ENCODE results near the gene KCNA1. TPM values are rescaled to one million over a fixed set of nuclear protein-coding genes. Genes with fewer than 3 reads are reported as not detected.

The KCNA1 gene
- total RNA-seq, 2 donors from 2014 or later: 0.16 TPM; not detected in 1

DNA sequence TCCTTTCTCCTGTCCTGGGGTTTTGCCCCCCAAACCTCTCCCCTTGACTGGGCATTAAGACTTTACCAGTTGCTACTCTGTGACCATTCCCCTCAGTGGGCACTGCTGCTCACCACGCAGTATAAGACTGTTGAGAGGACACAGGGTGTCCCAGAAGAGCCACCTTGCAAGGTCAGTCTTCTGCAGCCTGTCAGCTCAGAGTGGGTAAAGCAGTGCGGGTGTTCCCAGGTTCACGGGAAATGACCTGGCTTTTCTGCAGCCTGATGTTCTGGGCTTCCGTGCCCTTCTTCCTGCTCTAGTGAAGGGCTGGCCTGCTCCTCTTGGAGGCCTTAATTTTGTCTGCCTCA, 34.2 kb downstream of the KCNA1 start:
- DNase-seq (ENCODE audit: low spot score in 2 of 2): no peak
- peak in 1 of 2 donors; percentile 11 for ATAC-seq
- H3K27ac Mint-ChIP-seq: no peak overlapping the region
- no peaks in the 10 kb centered on the region for H3K9me3 Mint-ChIP-seq
- H3K36me3 Mint-ChIP-seq: no peaks in the 10 kb centered on the region

DNA sequence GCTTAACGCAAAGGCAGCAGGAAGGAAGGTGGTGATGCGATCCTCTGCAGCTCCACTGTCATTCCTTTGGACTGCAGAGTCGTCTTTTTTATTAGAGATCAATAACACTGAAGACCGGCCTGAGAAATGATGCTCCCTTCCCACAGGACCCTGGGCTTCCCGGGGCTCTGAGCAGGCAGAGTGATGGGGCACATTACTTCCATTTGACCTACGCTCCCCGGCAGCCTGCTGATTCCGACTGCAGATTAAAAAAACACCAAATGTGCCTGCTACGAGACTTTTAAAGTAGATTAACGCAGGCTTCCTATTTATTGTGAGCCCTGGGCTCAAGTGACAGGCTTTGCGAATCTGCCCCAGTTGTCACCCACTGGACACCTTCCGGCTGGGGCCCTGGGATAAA, 37.5 kb downstream of the KCNA1 start:
- DNase-seq (ENCODE audit: low spot score in 2 of 2) (no peak), ATAC-seq (no peak)
- Mint-ChIP-seq H3K9me3 (no peaks in the 10 kb centered on the region), H3K27ac (no peak overlapping the region), H3K36me3 (no peaks in the 10 kb centered on the region)

DNA sequence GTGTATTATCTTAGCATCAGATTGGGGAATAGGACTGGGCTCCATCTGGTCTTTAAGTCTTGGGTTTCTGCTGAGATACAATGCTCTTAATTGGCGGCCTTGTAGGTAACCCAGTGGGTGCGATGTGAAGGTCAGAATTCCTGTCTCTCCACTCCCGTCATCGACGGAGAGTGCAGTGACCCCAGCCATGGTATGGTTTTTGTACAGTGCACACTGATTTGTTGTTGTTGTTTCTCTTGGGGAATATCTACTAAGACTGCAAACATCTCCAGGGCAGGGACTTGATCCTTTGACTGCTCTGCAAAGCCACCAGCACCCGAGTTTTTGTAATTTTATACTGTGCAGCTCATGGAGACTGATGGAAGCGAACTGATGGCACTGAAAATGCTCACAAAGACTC, 41.4 kb downstream of the KCNA1 start:
- H3K9me3 Mint-ChIP-seq: no peaks in the 10 kb centered on the region
- H3K27ac Mint-ChIP-seq: no peak overlapping the region
- ATAC-seq (no peak), DNase-seq (ENCODE audit: low spot score in 2 of 2) (no peak)
- no peaks in the 10 kb centered on the region for H3K36me3 Mint-ChIP-seq

DNA sequence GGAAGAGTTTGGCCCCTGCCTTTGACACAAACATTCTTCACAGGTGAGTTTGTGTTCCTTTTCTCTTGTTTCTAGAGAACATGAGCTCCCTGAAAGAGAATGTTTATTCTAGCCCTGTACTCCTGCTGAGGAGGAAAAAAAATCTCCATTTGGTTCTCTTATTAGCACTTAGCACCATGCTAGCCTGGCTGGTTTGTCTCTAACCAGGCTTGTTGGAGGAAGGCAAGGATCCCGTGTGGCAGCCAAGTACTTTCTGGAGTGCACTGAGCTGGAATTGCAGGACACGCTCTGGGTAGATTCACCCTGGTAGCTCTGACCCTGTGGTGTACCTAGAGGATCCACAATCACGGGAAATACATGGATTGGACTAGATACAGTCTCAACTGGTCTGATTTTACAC, 41.9 kb downstream of the KCNA1 start:
- no peaks in the 10 kb centered on the region for H3K36me3 Mint-ChIP-seq
- no peaks in the 10 kb centered on the region for H3K9me3 Mint-ChIP-seq
- ATAC-seq: no peak

DNA sequence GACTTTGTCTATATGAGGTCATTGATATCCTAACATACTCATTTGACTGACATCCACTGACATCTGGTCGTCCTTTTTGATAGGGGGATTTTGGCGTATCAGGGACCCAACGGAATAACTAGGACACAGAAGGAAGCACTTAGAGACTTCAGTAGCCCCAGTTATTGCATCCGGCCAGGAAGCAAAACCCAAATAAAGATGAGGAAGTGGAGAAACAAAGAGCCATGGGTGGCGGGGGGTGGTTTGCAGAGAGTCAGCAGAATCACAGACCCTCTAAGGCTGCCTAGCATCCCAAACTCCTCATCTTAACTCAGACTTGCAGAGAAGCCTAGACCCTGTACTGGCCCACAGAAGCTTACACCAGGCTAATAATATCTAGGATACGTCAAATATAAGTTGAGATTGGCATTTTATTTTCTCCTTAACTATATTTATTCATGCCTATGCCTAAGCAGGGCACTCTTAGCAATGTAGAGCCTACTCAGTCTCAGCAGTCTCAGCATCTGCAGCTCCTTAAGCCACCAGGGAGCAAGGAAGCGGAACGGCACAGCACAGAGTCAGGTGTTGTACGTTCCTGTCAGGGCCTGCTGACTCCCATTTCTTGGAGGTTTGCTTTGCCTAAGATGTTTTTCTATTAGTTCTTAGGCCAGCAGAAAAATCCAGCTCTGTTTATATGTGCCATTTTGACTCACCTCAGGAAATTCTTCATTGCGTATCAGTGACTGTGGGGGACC, 45.1 kb downstream of the KCNA1 start:
- DNase-seq (ENCODE audit: low spot score in 2 of 2): no peak
- Mint-ChIP-seq H3K27ac (no peak overlapping the region), H3K9me3 (no peaks in the 10 kb centered on the region), H3K36me3 (no peaks in the 10 kb centered on the region)
- no peak for ATAC-seq

More for the DNA sequence above, 41.9 kb downstream of the KCNA1 start:
- DNase-seq (ENCODE audit: low spot score in 2 of 2): no peak
- H3K27ac Mint-ChIP-seq: no peak overlapping the region

DNA sequence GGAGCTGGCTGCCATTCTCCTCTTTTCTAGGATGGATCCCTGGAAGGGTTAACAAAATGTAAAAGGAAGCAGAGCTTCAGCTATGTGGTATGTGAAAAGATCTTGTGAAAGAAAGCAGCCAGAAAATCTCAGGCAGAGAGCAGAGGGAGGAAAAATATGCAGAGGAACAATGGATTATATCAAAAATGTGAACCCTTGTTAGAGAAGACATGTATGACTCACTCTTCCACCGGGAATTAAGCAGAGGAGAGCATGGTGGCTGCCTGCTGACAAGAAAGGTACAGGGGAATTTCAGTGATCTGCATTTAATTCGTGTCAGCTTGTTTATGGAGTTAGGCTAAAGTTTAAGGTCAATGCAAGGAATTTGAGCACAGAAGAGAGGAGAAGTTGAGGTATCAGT, 46.3 kb downstream of the KCNA1 start:
- Mint-ChIP-seq H3K9me3 (no peaks in the 10 kb centered on the region), H3K27ac (no peak overlapping the region), H3K36me3 (no peaks in the 10 kb centered on the region)
- DNase-seq (ENCODE audit: low spot score in 2 of 2) (no peak), ATAC-seq (no peak)

DNA sequence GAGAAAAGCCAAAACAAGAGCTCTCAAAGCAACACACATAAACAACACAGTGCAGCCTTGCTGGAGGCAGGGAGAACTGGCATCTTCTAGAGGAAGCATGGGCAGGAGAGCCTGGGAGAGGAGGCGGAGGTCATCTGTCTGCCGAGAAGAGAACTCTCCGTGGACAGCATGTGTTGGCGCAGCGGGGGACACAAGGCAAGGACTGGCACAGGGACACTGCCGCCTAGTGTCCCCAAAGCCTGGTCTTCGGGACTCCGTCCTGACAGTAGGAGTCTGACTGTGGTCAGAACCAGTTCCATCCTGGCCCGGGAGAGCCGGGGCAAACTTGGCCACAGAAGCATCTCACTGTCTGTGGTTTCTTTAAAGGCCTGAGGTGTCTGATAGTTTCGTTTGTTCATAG, 47.3 kb downstream of the KCNA1 start:
- H3K36me3 Mint-ChIP-seq: no peaks in the 10 kb centered on the region
- H3K9me3 Mint-ChIP-seq: no peaks in the 10 kb centered on the region
- H3K27ac Mint-ChIP-seq: no peak overlapping the region
- DNase-seq (ENCODE audit: low spot score in 2 of 2): no peak
- ATAC-seq: no peak

DNA sequence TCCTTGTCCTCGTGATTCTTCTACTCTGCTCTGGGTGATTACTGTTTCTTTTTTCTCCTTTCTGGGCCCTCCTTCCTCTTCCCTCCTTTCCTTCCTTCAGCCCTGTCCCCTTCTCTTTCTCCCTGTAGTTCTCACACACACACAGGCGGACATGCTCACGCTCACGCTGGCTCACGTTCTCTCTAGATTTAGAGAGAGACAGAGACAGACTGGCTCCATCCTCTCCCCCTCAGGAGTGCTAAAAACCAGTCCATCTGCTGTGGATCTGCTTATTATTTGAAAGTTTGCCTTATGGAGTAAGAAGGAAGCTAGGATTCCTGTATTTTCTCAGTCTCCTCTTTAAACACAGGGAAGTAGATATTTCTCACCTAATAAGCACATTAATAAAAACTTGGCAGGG, 48.1 kb downstream of the KCNA1 start:
- ATAC-seq (no peak), DNase-seq (ENCODE audit: low spot score in 2 of 2) (no peak)
- H3K27ac Mint-ChIP-seq: peak overlapping the region in 1 of 2 donors; percentile 0

DNA sequence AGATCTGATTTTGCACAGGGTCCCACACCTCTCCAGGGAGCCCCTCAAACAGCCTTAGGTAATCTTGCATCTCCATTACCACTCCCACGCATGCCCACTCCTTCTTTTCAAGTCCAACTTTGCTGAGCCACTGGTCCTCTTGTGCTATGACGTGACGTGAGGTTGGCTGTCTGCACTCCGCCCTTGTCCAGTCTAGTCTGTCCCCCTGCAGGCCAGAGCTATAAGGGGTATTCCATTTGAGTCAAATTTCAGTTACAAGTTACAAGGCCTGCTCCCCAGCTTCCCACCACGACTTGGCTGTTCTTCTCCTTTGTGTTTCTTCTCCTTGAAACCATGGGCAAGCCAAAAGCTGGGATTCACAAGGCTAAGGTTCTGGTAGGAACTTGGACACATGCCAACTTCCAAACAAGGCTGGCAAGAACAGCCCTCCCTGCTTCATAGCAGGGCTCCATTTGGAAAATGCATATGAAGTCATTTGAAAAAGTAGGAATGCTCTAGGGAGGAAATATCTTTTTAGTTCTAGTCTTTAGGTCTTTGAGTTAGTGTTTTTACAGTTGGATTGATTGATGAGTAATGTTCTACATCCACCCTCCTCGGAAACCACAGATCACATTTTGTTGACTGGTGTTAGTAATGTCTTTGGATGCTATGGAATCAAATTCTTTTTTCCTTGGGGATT, 49.1 kb downstream of the KCNA1 start:
- no peaks in the 10 kb centered on the region for H3K36me3 Mint-ChIP-seq
- ATAC-seq: no peak
- DNase-seq (ENCODE audit: low spot score in 2 of 2): no peak
- no peaks in the 10 kb centered on the region for H3K9me3 Mint-ChIP-seq
- H3K27ac Mint-ChIP-seq: no peak overlapping the region

More for the DNA sequence above, 48.1 kb downstream of the KCNA1 start:
- no peaks in the 10 kb centered on the region for H3K36me3 Mint-ChIP-seq
- H3K9me3 Mint-ChIP-seq: no peaks in the 10 kb centered on the region

DNA sequence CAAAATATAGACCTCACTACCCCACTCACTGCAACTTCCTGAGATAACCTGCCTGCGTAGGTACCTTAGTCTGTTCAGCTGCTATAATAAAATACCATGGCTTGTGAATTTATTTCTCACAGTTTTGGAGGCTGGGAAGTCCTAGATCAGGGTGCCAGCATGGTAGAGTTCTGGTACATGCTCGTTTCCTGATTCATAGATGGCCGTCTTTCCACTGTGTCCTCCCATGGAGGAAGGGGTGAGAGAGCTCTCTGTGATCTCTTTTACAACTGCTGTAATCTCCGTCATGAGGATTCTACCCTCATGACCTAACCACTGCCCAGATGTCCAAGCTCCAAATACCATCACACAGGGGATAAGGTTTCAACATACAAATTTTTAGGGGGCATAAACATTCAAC, 49.7 kb downstream of the KCNA1 start:
- ATAC-seq (no peak), DNase-seq (ENCODE audit: low spot score in 2 of 2) (no peak)
- Mint-ChIP-seq H3K9me3 (no peaks in the 10 kb centered on the region), H3K36me3 (no peaks in the 10 kb centered on the region), H3K27ac (no peak overlapping the region)

DNA sequence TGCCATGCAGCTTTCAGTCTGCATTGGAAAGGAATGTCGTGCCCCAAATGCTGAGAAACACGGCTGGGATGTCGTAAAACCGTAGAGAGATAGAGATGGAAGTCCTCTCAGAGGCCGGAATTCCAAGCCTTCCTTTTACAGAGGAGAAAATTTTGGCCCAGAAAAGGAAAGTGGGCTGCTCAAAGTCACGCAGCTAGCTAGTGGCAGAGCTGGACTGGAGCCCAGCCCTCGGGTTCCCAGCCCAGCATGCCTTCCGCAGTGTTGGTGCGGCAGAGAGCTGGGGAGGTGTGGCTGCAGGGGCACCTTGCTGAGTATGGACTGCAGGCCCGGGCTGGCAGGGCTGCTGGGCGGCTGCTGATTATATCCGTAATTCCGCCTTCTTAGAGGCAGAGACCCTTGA, 50.3 kb downstream of the KCNA1 start:
- H3K36me3 Mint-ChIP-seq: no peaks in the 10 kb centered on the region
- DNase-seq (ENCODE audit: low spot score in 2 of 2) (no peak), ATAC-seq (no peak)
- H3K9me3 Mint-ChIP-seq: no peaks in the 10 kb centered on the region
- no peak overlapping the region for H3K27ac Mint-ChIP-seq

DNA sequence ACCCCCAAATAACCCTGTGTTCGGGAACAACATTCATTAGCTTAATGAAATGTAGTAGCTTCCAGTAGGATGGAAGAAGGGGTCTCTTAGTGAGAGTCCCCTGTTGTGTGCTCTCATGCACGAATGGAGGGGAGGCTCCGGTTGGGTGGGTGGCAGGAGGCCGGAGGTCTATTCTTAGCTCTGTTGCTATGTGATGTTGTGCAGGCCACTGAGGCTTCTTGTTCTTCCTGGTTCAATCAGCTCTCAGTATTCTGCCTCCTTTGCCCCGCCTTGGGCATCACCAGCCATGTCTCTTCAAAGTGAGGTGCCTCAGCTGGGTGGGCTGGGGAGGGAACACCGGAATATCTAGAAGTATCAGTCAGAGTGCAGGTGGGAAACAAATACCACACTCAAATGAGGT, 50.8 kb downstream of the KCNA1 start:
- no peak for DNase-seq (ENCODE audit: low spot score in 2 of 2)
- Mint-ChIP-seq H3K9me3 (no peaks in the 10 kb centered on the region), H3K36me3 (no peaks in the 10 kb centered on the region), H3K27ac (no peak overlapping the region)
- ATAC-seq: no peak

DNA sequence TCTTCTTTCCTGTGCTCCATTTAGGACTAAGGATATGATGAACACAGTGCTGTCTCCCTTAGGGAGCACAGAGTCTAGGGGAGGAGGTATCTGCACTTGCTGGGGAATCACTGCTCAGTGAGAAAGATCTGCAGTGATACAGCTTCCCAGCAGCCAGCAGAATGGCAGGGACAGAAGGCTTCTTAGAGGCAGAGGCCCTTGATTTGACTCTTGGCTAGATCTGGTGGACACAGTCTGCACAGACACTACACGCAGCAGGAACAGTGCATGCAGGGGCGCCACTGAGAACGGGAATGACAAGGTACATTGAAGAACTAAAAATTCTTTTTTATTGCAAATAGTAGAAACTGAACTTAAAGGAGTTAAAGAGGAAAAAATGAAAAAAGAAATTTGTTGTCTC, 51.6 kb downstream of the KCNA1 start:
- DNase-seq (ENCODE audit: low spot score in 2 of 2) (no peak), ATAC-seq (no peak)
- no peaks in the 10 kb centered on the region for H3K36me3 Mint-ChIP-seq
- no peak overlapping the region for H3K27ac Mint-ChIP-seq
- no peaks in the 10 kb centered on the region for H3K9me3 Mint-ChIP-seq

DNA sequence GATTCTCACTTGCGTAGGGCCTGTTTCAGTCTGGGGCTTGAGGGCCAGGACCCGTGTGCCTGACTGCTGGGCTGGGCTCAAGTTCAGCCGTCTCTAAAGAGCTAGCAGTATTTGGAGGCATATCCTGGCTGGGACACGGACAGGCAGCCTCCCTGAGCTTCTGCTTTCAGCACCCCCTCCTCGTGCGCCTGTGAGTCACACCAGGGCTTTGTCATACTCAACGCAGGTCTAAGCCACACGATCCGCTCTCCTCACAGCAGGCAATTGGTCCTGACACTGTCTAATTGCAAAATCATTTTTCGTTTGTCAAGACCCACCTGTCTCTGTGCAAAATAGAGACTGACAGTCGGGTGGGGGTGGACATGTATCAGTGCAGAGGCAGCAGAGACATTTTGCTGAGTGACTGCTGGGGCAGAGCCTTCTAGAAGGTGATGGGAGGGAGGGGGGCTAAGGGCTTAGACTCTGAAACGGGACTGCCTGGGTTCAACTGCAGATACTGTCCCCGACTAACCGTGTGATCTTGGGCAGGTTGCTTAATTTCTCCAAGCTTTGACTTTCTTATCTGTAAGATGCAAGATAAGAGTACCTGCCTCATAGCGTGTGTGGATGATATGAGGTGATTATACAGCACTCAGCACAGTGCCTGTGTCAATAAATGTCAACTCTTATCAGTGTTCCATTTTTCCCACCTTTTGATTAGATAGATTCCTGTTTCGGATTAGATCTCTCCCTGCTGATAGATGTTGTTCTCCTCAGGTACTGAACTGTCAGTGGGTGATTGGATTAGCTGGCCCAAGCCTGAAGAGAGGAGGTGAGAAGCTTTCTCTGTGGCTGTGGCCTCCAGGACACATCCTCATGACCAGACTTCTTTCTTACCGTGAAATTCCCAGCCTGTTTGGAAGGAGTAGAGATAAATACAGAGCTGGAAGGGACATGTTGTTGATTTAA, 53.1 kb downstream of the KCNA1 start:
- H3K9me3 Mint-ChIP-seq: no peaks in the 10 kb centered on the region
- no peak overlapping the region for H3K27ac Mint-ChIP-seq
- DNase-seq (ENCODE audit: low spot score in 2 of 2): no peak
- no peak for ATAC-seq
- no peaks in the 10 kb centered on the region for H3K36me3 Mint-ChIP-seq
